PFSK-1 (cell line): Measurements from ENCODE around the gene PRKAG2.

Source experiments
- FOXP2 ChIP-seq: optimal IDR thresholded peaks from 2 replicates; pipeline ENCODE3; 2011; ENCODE audit warnings: borderline replicate concordance, control low read depth, inconsistent platforms; ENCODE audit not compliant: insufficient read depth; ENCODE audit errors: extremely low read length, extremely low read depth
- POLR2AphosphoS5 ChIP-seq: IDR thresholded peaks from 2 replicates; pipeline ENCODE4 v1.6.1; 2012; ENCODE audit warnings: low read depth, mild to moderate bottlenecking, control low read depth, low read length, moderate library complexity
- SIN3A ChIP-seq: IDR thresholded peaks from 2 replicates; pipeline ENCODE4 v1.6.1; 2012; ENCODE audit warnings: mild to moderate bottlenecking, low read length, moderate library complexity, borderline replicate concordance; ENCODE audit not compliant: insufficient read depth
- TAF1 ChIP-seq: IDR thresholded peaks from 2 replicates; pipeline ENCODE4 v1.6.1; 2012; ENCODE audit warnings: low read length, control low read depth, borderline replicate concordance; ENCODE audit not compliant: insufficient read depth
- TF ChIP-seq, protein P1 (sequence below), 2 experiments: IDR thresholded peaks; 2 replicates each; pipeline versions ENCODE4 v1.6.1 to v1.8.0; 2011 to 2012; ENCODE audit warnings: low read depth in 2 of 2, low read length in 2 of 2, control low read depth in 1 of 2, inconsistent platforms in 1 of 2, mild to moderate bottlenecking in 1 of 2, moderate library complexity in 1 of 2; ENCODE audit not compliant: insufficient read depth in 1 of 2

PRKAG2 gene

DNA sequence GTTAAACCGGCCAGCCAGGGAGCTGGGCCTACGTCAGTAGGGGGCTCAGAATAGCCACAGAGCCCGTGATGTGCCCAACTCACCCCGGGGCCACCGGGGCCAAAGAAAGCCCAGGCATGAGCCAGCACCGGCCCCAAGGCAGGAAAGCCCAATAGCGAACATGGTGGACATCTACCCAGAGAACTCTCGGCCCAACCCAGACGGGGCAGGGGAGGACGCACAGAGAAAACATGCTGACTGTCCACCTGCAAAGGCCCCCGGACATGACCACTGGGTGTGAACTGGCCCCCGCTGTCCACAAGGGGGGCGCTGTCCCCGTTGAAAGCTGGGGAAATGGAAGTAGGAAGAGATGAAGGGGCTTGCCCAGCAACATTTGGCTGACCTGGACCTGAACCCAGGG is 169.2 kb downstream of the PRKAG2 start:
- TF ChIP-seq SIN3A (no peak), POLR2AphosphoS5 (no peak), FOXP2 (no peak), TAF1 (no peak)
- TF ChIP-seq, protein P1, sequence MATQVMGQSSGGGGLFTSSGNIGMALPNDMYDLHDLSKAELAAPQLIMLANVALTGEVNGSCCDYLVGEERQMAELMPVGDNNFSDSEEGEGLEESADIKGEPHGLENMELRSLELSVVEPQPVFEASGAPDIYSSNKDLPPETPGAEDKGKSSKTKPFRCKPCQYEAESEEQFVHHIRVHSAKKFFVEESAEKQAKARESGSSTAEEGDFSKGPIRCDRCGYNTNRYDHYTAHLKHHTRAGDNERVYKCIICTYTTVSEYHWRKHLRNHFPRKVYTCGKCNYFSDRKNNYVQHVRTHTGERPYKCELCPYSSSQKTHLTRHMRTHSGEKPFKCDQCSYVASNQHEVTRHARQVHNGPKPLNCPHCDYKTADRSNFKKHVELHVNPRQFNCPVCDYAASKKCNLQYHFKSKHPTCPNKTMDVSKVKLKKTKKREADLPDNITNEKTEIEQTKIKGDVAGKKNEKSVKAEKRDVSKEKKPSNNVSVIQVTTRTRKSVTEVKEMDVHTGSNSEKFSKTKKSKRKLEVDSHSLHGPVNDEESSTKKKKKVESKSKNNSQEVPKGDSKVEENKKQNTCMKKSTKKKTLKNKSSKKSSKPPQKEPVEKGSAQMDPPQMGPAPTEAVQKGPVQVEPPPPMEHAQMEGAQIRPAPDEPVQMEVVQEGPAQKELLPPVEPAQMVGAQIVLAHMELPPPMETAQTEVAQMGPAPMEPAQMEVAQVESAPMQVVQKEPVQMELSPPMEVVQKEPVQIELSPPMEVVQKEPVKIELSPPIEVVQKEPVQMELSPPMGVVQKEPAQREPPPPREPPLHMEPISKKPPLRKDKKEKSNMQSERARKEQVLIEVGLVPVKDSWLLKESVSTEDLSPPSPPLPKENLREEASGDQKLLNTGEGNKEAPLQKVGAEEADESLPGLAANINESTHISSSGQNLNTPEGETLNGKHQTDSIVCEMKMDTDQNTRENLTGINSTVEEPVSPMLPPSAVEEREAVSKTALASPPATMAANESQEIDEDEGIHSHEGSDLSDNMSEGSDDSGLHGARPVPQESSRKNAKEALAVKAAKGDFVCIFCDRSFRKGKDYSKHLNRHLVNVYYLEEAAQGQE (IDR thresholded peaks at IDR 0.05; ENCODE audit: insufficient read depth in 1 of 2, low read depth in 2 of 2, low read length in 2 of 2) = no peak

DNA sequence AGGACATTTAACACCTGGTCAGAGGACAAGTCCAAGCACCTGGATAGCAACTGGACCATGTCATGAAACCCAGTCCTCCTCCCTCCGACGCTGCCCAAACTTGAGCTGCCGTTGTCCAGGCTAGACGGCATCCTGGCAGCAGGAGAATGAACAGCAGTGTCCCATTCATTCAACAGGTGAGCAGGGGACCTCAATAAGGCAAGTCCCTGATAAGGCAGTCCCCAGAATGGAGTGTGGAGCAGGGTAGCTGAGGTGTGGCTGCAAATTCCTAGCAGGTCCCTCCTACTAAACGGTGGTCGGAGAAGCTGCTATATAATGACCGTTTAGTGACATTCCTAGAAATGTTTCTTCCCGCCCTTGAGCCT is 169.8 kb downstream of the PRKAG2 start:
- no peak for TF ChIP-seq POLR2AphosphoS5
- TF ChIP-seq, protein P1 (IDR thresholded peaks at IDR 0.05; ENCODE audit: insufficient read depth in 1 of 2, low read depth in 2 of 2, low read length in 2 of 2) = no peak
- TF ChIP-seq TAF1 = no peak
- TF ChIP-seq SIN3A = no peak
- no peak for TF ChIP-seq FOXP2

DNA sequence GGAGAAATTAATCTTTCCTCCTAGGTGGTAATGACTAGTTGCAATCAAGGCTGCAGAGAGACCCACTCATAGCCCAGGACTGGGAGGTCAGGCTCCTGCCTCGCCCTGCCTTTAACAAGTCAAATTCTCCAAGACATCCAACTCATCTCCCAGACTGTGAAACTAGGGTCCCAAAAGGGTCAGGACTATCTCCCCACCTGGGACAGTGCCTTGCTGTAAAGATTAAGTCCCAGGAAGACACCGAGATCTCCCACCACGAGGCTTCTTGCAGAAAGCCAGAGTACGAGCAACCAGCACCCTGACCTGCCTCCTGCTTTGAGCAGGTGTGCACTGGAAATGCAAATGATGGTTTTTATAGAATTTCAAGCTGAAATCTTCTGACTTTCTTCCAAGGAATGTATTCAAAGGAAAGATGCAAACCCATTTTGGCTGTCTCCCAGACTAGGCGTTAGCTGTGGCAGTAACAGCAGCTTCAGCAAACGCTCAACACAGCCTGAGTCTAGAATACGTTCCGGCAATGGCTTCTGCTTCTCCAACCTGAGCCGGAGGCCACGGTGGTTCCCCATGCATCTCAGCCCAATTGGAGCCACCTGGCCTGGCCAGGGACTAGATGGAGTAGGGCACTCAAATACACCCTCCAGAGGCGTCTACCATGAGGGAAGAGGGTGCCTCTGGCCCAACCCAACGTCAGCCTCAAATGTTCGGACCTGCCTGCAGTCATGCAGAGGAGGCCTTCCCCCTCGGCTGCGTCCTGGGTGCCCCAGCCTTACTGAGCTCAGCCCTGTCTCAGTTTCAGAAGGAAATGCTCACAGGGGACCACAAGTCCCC is 170.4 kb downstream of the PRKAG2 start:
- TF ChIP-seq SIN3A (no peak), FOXP2 (no peak), POLR2AphosphoS5 (no peak), TAF1 (no peak)
- TF ChIP-seq, protein P1 (IDR thresholded peaks at IDR 0.05; ENCODE audit: insufficient read depth in 1 of 2, low read depth in 2 of 2, low read length in 2 of 2) = no peak

DNA sequence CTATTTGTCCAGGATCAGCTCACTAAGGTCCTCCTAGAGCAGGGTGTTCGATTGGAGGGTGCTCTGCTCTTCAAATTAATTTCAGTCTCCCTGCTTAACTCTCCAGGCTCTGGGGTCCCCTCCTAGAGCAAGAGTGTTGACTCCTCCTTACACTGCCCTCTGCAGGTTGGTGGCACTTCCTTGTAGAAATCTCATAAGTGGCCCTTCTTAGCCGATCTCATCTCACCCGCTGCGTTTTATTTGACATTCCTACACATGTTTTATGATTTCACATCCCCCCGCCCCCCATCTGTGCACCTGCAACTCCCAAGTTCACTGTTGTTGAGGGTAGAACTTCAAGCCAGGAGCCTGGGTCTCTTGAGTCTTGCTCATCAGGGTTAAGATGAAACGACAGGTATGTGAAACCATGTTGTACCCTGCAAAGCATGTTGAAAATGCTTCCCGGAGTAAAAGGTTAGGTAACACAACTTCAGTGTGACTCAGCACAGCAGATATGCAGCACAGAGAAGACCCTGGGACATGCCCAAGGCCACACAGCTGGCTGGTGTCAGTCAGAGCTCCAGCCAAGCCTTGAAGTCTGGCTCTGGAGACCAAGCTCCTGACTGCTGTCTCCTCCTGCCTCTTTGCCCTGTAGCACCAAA is 171.2 kb downstream of the PRKAG2 start:
- TF ChIP-seq FOXP2 (no peak), TAF1 (no peak), SIN3A (no peak), POLR2AphosphoS5 (no peak)
- TF ChIP-seq, protein P1 (IDR thresholded peaks at IDR 0.05; ENCODE audit: insufficient read depth in 1 of 2, low read depth in 2 of 2, low read length in 2 of 2) = no peak
